ENCODE results near the gene ETV1. TPM values are rescaled to one million over a fixed set of nuclear protein-coding genes. Genes with fewer than 3 reads are reported as not detected.
A peak's percentile ranks its signal among the peaks of the same experiment; 100 is the strongest.

Gene ETV1
- total and polyA plus RNA-seq, 8 donors = 1.4 to 8.5 (median 2.9) TPM

- Histone ChIP-seq H3K4me1 (peaks cover 0 to 4% (median 0%) of the 10 kb centered on the region in 3 donors), H3K27ac (no peak overlapping the region), H3K36me3 (no peaks in the 10 kb centered on the region), H3K4me3 (peak overlapping the region in 2 of 4 donors; percentile 4 to 51), H3K9me3 (no peaks in the 10 kb centered on the region), H3K27me3 (peaks cover 0 to 6% (median 5%) of the 10 kb centered on the region in 4 donors)
- 21 to 22% methylated on average over 8 of the region's 8 CpGs for WGBS, 2 donors
- FAIRE-seq (no peak), DNase-seq (no peak), ATAC-seq (no peak)
- no peak for TF ChIP-seq CTCF (IDR thresholded peaks at IDR 0.05)
- intact Hi-C loops (cut with DNase I) = no loop called here
These were observed 1.4 kb downstream of the ETV1 start for GRCh38 chr7:13988065-13988464.

- DNase-seq (no peak), FAIRE-seq (no peak), ATAC-seq (no peak)
- H3K27ac ChIP-seq = no peak overlapping the region
- H3K4me1 ChIP-seq = peaks cover 0 to 4% (median 0%) of the 10 kb centered on the region in 3 donors
- H3K36me3 ChIP-seq = no peaks in the 10 kb centered on the region
- intact Hi-C loops (cut with DNase I) = no loop called here
- H3K9me3 ChIP-seq = no peaks in the 10 kb centered on the region
- peaks cover 0 to 6% (median 5%) of the 10 kb centered on the region in 4 donors for H3K27me3 ChIP-seq
- TF ChIP-seq CTCF (IDR thresholded peaks at IDR 0.05) = no peak
- H3K4me3 ChIP-seq = no peak overlapping the region
- WGBS, 2 donors = 33 to 42% methylated on average over 1 of the region's 1 CpG
These were observed 2.1 kb downstream of the ETV1 start for GRCh38 chr7:13987395-13987794.

- Histone ChIP-seq H3K27ac (no peak overlapping the region), H3K4me3 (no peak overlapping the region), H3K4me1 (peaks cover 0 to 4% (median 0%) of the 10 kb centered on the region in 3 donors), H3K36me3 (no peaks in the 10 kb centered on the region), H3K27me3 (peaks cover 0 to 6% (median 5%) of the 10 kb centered on the region in 4 donors), H3K9me3 (no peaks in the 10 kb centered on the region)
- no peak for TF ChIP-seq CTCF (IDR thresholded peaks at IDR 0.05)
- DNase-seq (no peak), FAIRE-seq (no peak), ATAC-seq (no peak)
- intact Hi-C loops (cut with DNase I) = no loop called here
- 73 to 82% methylated on average over 2 of the region's 2 CpGs for WGBS, 2 donors
These were observed 3.3 kb downstream of the ETV1 start for GRCh38 chr7:13986208-13986607.

GRCh38 chr7:13984831-13985685 lies 4.4 kb downstream of the ETV1 start:
- DNase-seq = no peak
- H3K27ac ChIP-seq = no peak overlapping the region
- no peak for FAIRE-seq
- 67 to 81% methylated on average over 2 of the region's 2 CpGs for WGBS, 2 donors
- peaks cover 0 to 4% (median 0%) of the 10 kb centered on the region in 3 donors for H3K4me1 ChIP-seq
- H3K4me3 ChIP-seq = no peak overlapping the region
- ATAC-seq = no peak
- no peaks in the 10 kb centered on the region for H3K36me3 ChIP-seq
- H3K9me3 ChIP-seq = no peaks in the 10 kb centered on the region
- peaks cover 0 to 6% (median 5%) of the 10 kb centered on the region in 4 donors for H3K27me3 ChIP-seq
- intact Hi-C loops (cut with DNase I) = no loop called here
- no peak for TF ChIP-seq CTCF (IDR thresholded peaks at IDR 0.05)

- FAIRE-seq = peak; percentile 54
These were observed 5.4 kb downstream of the ETV1 start for GRCh38 chr7:13984061-13984460.

More at GRCh38 chr7:13984061-13984460, 5.4 kb downstream of the ETV1 start:
- intact Hi-C loops (cut with DNase I) = no loop called here
- ATAC-seq (no peak), DNase-seq (no peak)
- no peak overlapping the region for H3K4me3 ChIP-seq
- H3K27ac ChIP-seq = no peak overlapping the region
- H3K4me1 ChIP-seq = peaks cover 0 to 3% (median 0%) of the 10 kb centered on the region in 3 donors
- H3K9me3 ChIP-seq = no peaks in the 10 kb centered on the region
- no peak for TF ChIP-seq CTCF (IDR thresholded peaks at IDR 0.05)
- H3K27me3 ChIP-seq = peaks cover 0 to 6% (median 5%) of the 10 kb centered on the region in 4 donors
- 46 to 67% methylated on average over 3 of the region's 3 CpGs for WGBS, 2 donors
- no peaks in the 10 kb centered on the region for H3K36me3 ChIP-seq

All from pancreas (tissue), 10 donors.